Smooth muscle cell (in vitro differentiated cells): ENCODE measurements around the gene DIAPH3. TPM values are rescaled to one million over a fixed set of nuclear protein-coding genes. Genes with fewer than 3 reads are reported as not detected.

Experiments
- DNase-seq: peaks from one replicate; lab custom pipeline; 2025; ENCODE audit not compliant: unreplicated experiment; lab: John Stamatoyannopoulos, UW
- H2AFZ ChIP-seq: fragments of 200-600 bp; sonication (generic); 2 replicates; pipeline ENCODE4 v1.6.0; 2016; ENCODE audit warnings: antibody characterized with exemption, low read depth, mild to moderate bottlenecking
- H3F3A ChIP-seq: fragments of 200-600 bp; sonication (generic); 2 replicates; pipeline ENCODE4 v1.6.0; 2017; ENCODE audit warnings: antibody characterized with exemption, low read depth
- H3K27ac ChIP-seq: fragments of 200-600 bp; sonication (generic); 2 replicates; pipeline ENCODE4 v1.5.1; 2016; ENCODE audit warnings: low read depth, mild to moderate bottlenecking
- H3K27me3 ChIP-seq: fragments of 200-600 bp; sonication (generic); 2 replicates; pipeline ENCODE4 v1.6.1; 2016; ENCODE audit warnings: low read depth, mild to moderate bottlenecking
- H3K36me3 ChIP-seq: fragments of 200-600 bp; sonication (generic); 2 replicates; pipeline ENCODE4 v1.5.1; 2016; ENCODE audit warnings: low read depth
- H3K4me1 ChIP-seq: fragments of 200-600 bp; sonication (generic); 2 replicates; pipeline ENCODE4 v1.5.1; 2016; ENCODE audit warnings: low read depth
- H3K4me2 ChIP-seq: fragments of 200-600 bp; sonication (generic); 2 replicates; pipeline ENCODE4 v1.6.0; 2016; ENCODE audit warnings: mild to moderate bottlenecking
- H3K4me3 ChIP-seq: fragments of 200-600 bp; sonication (generic); 2 replicates; pipeline ENCODE4 v1.5.1; 2016; ENCODE audit warnings: mild to moderate bottlenecking
- H3K79me2 ChIP-seq: fragments of 200-600 bp; sonication (generic); 2 replicates; pipeline ENCODE4 v1.6.0; 2016; ENCODE audit warnings: low read depth, mild to moderate bottlenecking
- H3K9ac ChIP-seq: fragments of 200-600 bp; sonication (generic); 2 replicates; pipeline ENCODE4 v1.6.0; 2016; ENCODE audit warnings: low read depth
- H3K9me3 ChIP-seq: fragments of 200-600 bp; sonication (generic); replicated peaks from 2 replicates; pipeline ENCODE4 v1.5.1; 2016; ENCODE audit warnings: low read depth
- H4K20me1 ChIP-seq: fragments of 200-600 bp; sonication (generic); 2 replicates; pipeline ENCODE4 v1.6.0; 2016; ENCODE audit warnings: low read depth
- CTCF ChIP-seq: fragments of 200-600 bp; sonication (generic); IDR thresholded peaks from 2 replicates; pipeline ENCODE4 v1.5.1; 2017; ENCODE audit warnings: borderline replicate concordance, mild to moderate bottlenecking, antibody characterized with exemption; ENCODE audit not compliant: insufficient read depth, poor library complexity, severe bottlenecking
- WGBS: methylation state at CpG from one replicate; pipeline ENCODE4 v1.1.7; 2016; ENCODE audit warnings: low lambda C conversion rate; 5-methylcytosine and 5-hydroxymethylcytosine counted together
- polyA plus RNA-seq: library from polyadenylated mRNA; unstranded; fragments of >200 nt; fragmentation: Nextera tagmentation; extraction: Ambion mirVana; gene quantifications from 2 replicates; pipeline ENCODE4 v1.2.1, GENCODE V29; 2016
- total RNA-seq: library from RNA; depleted of rRNA; stranded (reverse); fragments of >200 nt; gene quantifications from 2 replicates; pipeline ENCODE4 v1.2.3, GENCODE V29; 2014

DIAPH3 gene
- total and polyA plus RNA-seq, 2 experiments from 2014 or later: 6.8 to 9.5 TPM

GRCh38 chr13:59721926-59722910 is 441.5 kb downstream of the DIAPH3 start:
- no peak overlapping the region for H3K27ac ChIP-seq
- H3K27me3 ChIP-seq: no peaks in the 10 kb centered on the region
- no peaks in the 10 kb centered on the region for H3K79me2 ChIP-seq
- H3K4me1 ChIP-seq: no peaks in the 10 kb centered on the region
- no peaks in the 10 kb centered on the region for H3K36me3 ChIP-seq
- no peaks in the 10 kb centered on the region for H3K9me3 ChIP-seq
- no peak overlapping the region for H3K9ac ChIP-seq
- no peaks in the 10 kb centered on the region for H4K20me1 ChIP-seq
- 92% methylated on average over 6 of the region's 6 CpGs for WGBS
- no peak overlapping the region for H3K4me3 ChIP-seq
- TF ChIP-seq CTCF: no peak
- no peaks in the 10 kb centered on the region for H3F3A ChIP-seq
- DNase-seq: no peak
- no peak overlapping the region for H3K4me2 ChIP-seq
- H2AFZ ChIP-seq: no peak overlapping the region

- H3K9ac ChIP-seq: no peak overlapping the region
- no peak overlapping the region for H2AFZ ChIP-seq
- 46% methylated on average over 1 of the region's 1 CpG for WGBS
- no peaks in the 10 kb centered on the region for H3K79me2 ChIP-seq
- no peaks in the 10 kb centered on the region for H3F3A ChIP-seq
- no peak overlapping the region for H3K4me3 ChIP-seq
- no peak overlapping the region for H3K4me2 ChIP-seq
- H3K27ac ChIP-seq: no peak overlapping the region
- H3K4me1 ChIP-seq: no peaks in the 10 kb centered on the region
- no peaks in the 10 kb centered on the region for H3K27me3 ChIP-seq
- H4K20me1 ChIP-seq: no peaks in the 10 kb centered on the region
- no peak for TF ChIP-seq CTCF
- no peak for DNase-seq
- no peaks in the 10 kb centered on the region for H3K9me3 ChIP-seq
- H3K36me3 ChIP-seq: no peaks in the 10 kb centered on the region
Observed at GRCh38 chr13:59715611-59716010, 448.1 kb downstream of the DIAPH3 start.

- H4K20me1 ChIP-seq: no peaks in the 10 kb centered on the region
- H3K9ac ChIP-seq: no peak overlapping the region
- no peaks in the 10 kb centered on the region for H3K27me3 ChIP-seq
- no peak overlapping the region for H2AFZ ChIP-seq
- no peak for DNase-seq
- WGBS: 76% methylated on average over 4 of the region's 4 CpGs
- H3K27ac ChIP-seq: no peak overlapping the region
- H3K36me3 ChIP-seq: no peaks in the 10 kb centered on the region
- no peak overlapping the region for H3K4me3 ChIP-seq
- no peaks in the 10 kb centered on the region for H3K79me2 ChIP-seq
- no peaks in the 10 kb centered on the region for H3F3A ChIP-seq
- H3K4me2 ChIP-seq: no peak overlapping the region
- H3K9me3 ChIP-seq: no peaks in the 10 kb centered on the region
- TF ChIP-seq CTCF: no peak
- H3K4me1 ChIP-seq: no peaks in the 10 kb centered on the region
Observed at GRCh38 chr13:59710996-59711701, 452.6 kb downstream of the DIAPH3 start.
